Measurements from ENCODE around the gene MTOR. TPM values are rescaled to one million over a fixed set of nuclear protein-coding genes. Genes with fewer than 3 reads are reported as not detected.

The MTOR gene
- total RNA-seq, 2 experiments from 2014 or later: 55.9 to 57.5 TPM

- CTCF ChIA-PET: interaction anchor here (0.9 kb wide), 1 partner anchor 177 kb away, joined by 3 read pairs; no protein-coding TSS in a partner anchor
- DNase-seq: no peak
- H3K36me3 Mint-ChIP-seq (ENCODE audit: low read depth): peaks cover 57% of the 10 kb centered on the region
Observed at GRCh38 chr1:11214698-11215380, 47.5 kb downstream of the MTOR start.

GRCh38 chr1:11211925-11212587, 50.3 kb downstream of the MTOR start:
- Mint-ChIP-seq H3K27ac (no peak overlapping the region), H3K9me3 (ENCODE audit: insufficient read depth) (no peaks in the 10 kb centered on the region), H3K4me1 (ENCODE audit: low read depth) (no peaks in the 10 kb centered on the region), H3K4me3 (no peak overlapping the region), H3K36me3 (ENCODE audit: low read depth) (peaks cover 53% of the 10 kb centered on the region), H3K27me3 (ENCODE audit: low read depth) (no peaks in the 10 kb centered on the region)
- POLR2A ChIA-PET: no interaction called here
- ATAC-seq (no peak), DNase-seq (no peak)
- CTCF ChIA-PET: interaction anchor here (0.9 to 2.4 kb wide), 2 partner anchors 29 to 174 kb away, joined by 3 to 14 read pairs; no protein-coding TSS in a partner anchor

More at GRCh38 chr1:11214698-11215380, 47.5 kb downstream of the MTOR start:
- no peak for ATAC-seq
- Mint-ChIP-seq H3K9me3 (ENCODE audit: insufficient read depth) (no peaks in the 10 kb centered on the region), H3K4me3 (no peak overlapping the region), H3K4me1 (ENCODE audit: low read depth) (no peaks in the 10 kb centered on the region), H3K27me3 (ENCODE audit: low read depth) (no peaks in the 10 kb centered on the region), H3K27ac (no peak overlapping the region)
- POLR2A ChIA-PET: interaction anchor here (1.2 kb wide), 1 partner anchor 9 kb away, joined by 4 read pairs; no protein-coding TSS in a partner anchor

DNA sequence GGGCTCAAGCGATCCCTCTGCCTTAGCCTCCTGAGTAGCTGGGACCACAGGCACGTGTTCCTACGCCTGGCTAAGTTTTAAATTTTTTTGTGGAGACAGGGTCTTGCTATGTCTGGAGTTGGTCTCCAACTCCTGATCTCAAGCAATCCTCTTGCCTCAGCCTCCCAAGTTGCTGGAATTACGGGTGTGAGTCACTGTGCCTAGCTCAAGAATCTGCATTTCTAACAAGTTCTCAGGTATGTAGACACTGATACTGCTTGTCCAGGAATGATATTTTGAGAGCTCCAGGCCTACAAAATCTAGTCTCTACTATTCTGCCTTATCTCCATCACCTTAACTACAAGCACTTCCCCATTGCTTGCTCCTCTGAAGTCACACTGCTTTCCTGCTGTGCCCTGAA, 50.9 kb downstream of the MTOR start:
- Mint-ChIP-seq H3K4me1 (ENCODE audit: low read depth) (no peaks in the 10 kb centered on the region), H3K9me3 (ENCODE audit: insufficient read depth) (no peaks in the 10 kb centered on the region), H3K36me3 (ENCODE audit: low read depth) (peaks cover 50% of the 10 kb centered on the region), H3K27me3 (ENCODE audit: low read depth) (no peaks in the 10 kb centered on the region), H3K27ac (no peak overlapping the region), H3K4me3 (no peak overlapping the region)
- ChIA-PET POLR2A (no interaction called here), CTCF (interaction anchor here (0.9 to 2.4 kb wide), 2 partner anchors 28 to 174 kb away, joined by 3 to 14 read pairs; no protein-coding TSS in a partner anchor)
- no peak for ATAC-seq
- no peak for DNase-seq

DNA sequence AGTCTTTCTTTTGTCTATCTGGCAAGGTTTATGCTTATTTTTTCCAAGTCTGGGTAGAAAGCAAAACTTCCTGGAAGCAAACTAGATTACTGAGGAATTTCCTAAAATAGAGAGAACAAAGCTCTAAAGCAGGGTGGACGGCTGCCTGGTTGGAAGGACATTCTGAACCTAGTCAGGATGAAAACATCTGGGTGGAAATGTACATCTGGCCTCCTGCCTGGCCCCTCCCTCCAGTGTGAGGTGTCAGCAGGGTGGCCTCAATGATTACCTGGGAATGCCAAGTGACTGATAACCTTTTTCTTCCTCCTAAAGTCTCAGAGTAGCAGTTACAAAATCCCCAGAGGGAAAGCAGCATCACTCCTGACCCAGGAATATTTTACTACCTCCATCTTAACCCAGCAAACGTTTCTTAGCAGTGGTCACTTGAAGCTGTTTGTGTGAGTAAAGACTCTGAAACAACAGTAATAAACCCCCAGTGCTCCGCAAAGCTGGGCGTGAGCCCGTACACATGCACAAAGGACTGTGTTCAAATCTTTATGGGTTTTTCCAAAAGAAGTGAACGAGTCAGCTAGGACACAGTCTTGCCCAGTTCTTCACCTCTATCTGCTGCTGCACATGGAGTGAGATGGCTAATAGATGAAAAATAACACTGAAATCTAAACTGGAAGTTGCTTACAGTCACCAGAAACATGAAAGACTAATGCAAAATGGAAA, 54.3 kb downstream of the MTOR start:
- no peak overlapping the region for H3K27ac Mint-ChIP-seq
- ChIA-PET POLR2A (no interaction called here), CTCF (interaction anchor here (0.9 to 3.0 kb wide), 2 partner anchors 22 to 170 kb away, joined by 3 to 10 read pairs; no protein-coding TSS in a partner anchor)
- DNase-seq: no peak
- no peak overlapping the region for H3K4me3 Mint-ChIP-seq
- H3K9me3 Mint-ChIP-seq (ENCODE audit: insufficient read depth): no peaks in the 10 kb centered on the region
- no peak for ATAC-seq
- peaks cover 43% of the 10 kb centered on the region for H3K36me3 Mint-ChIP-seq (ENCODE audit: low read depth)
- no peaks in the 10 kb centered on the region for H3K27me3 Mint-ChIP-seq (ENCODE audit: low read depth)
- no peaks in the 10 kb centered on the region for H3K4me1 Mint-ChIP-seq (ENCODE audit: low read depth)

GRCh38 chr1:11204396-11205190, 57.8 kb downstream of the MTOR start:
- ChIA-PET POLR2A (no interaction called here), CTCF (interaction anchor here (1.0 kb wide), 1 partner anchor 167 kb away, joined by 3 read pairs; no protein-coding TSS in a partner anchor)
- Mint-ChIP-seq H3K27me3 (ENCODE audit: low read depth) (no peaks in the 10 kb centered on the region), H3K9me3 (ENCODE audit: insufficient read depth) (no peaks in the 10 kb centered on the region), H3K36me3 (ENCODE audit: low read depth) (peaks cover 34% of the 10 kb centered on the region), H3K4me3 (no peak overlapping the region), H3K4me1 (ENCODE audit: low read depth) (no peaks in the 10 kb centered on the region), H3K27ac (no peak overlapping the region)
- no peak for ATAC-seq
- no peak for DNase-seq

GRCh38 chr1:11198851-11199594, 63.3 kb downstream of the MTOR start:
- Mint-ChIP-seq H3K36me3 (ENCODE audit: low read depth) (peaks cover 50% of the 10 kb centered on the region), H3K27ac (no peak overlapping the region), H3K27me3 (ENCODE audit: low read depth) (no peaks in the 10 kb centered on the region), H3K4me1 (ENCODE audit: low read depth) (no peaks in the 10 kb centered on the region), H3K4me3 (no peak overlapping the region), H3K9me3 (ENCODE audit: insufficient read depth) (no peaks in the 10 kb centered on the region)
- POLR2A ChIA-PET: no interaction called here
- DNase-seq (no peak), ATAC-seq (no peak)
- CTCF ChIA-PET: interaction anchor here (1.0 to 1.5 kb wide), 2 partner anchors 64 to 185 kb away, joined by 3 read pairs; partner anchors contain the start of gene MTOR

DNA sequence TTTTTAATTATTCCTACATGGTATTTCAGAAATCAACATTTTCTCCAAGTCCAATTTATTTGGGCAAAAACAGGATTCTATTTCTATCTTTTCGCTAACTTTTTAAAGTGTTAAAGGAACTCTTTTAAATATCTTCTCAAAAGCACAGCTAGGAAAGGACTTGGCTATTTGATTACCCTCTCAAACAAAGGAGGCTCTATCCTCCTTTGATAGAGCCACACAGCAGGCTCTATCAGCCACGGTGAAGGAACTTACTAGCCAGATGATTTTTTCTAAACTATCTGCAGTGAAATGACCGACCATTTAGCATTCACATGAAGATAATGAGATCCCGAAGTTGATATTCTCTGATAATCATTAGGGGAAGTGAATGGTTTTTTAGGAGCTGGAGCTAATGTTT, 64.1 kb downstream of the MTOR start:
- Mint-ChIP-seq H3K9me3 (ENCODE audit: insufficient read depth) (no peaks in the 10 kb centered on the region), H3K4me3 (no peak overlapping the region), H3K4me1 (ENCODE audit: low read depth) (no peaks in the 10 kb centered on the region), H3K27ac (no peak overlapping the region), H3K36me3 (ENCODE audit: low read depth) (peaks cover 45% of the 10 kb centered on the region), H3K27me3 (ENCODE audit: low read depth) (no peaks in the 10 kb centered on the region)
- DNase-seq (no peak), ATAC-seq (no peak)
- POLR2A ChIA-PET: no interaction called here
- CTCF ChIA-PET: interaction anchor here (1.0 to 1.5 kb wide), 3 partner anchors 64 to 186 kb away, joined by 3 read pairs; partner anchors contain the start of gene MTOR

- H3K4me1 Mint-ChIP-seq (ENCODE audit: low read depth): no peaks in the 10 kb centered on the region
- no peak for ATAC-seq
- ChIA-PET POLR2A (no interaction called here), CTCF (interaction anchor here (1.0 to 1.5 kb wide), 3 partner anchors 89 to 187 kb away, joined by 3 read pairs; no protein-coding TSS in a partner anchor)
- no peak overlapping the region for H3K27ac Mint-ChIP-seq
- no peaks in the 10 kb centered on the region for H3K9me3 Mint-ChIP-seq (ENCODE audit: insufficient read depth)
- H3K27me3 Mint-ChIP-seq (ENCODE audit: low read depth): no peaks in the 10 kb centered on the region
- H3K4me3 Mint-ChIP-seq: no peak overlapping the region
- no peak for DNase-seq
- H3K36me3 Mint-ChIP-seq (ENCODE audit: low read depth): peaks cover 47% of the 10 kb centered on the region
Observed at GRCh38 chr1:11197359-11197758, 65.0 kb downstream of the MTOR start.

DNA sequence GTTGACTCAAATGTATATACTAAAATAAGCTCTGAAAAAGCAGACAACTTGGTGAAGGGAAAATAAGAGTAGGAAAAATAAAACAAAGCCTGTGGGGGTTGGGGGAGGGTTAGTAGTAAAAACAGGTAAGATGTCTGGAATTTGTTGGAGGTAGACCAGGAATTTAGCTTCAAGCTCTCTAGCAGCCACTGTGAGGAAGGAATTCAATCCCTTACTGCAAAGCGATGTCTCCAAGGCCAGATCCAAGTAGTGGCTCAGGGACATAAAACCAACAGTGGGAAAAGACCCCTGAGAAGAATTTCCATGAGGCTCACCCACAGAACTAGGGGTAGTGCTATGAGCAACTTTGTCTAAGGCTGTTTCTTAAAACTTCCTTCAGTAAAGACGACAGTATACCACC, 65.4 kb downstream of the MTOR start:
- H3K4me1 Mint-ChIP-seq (ENCODE audit: low read depth): no peaks in the 10 kb centered on the region
- H3K27ac Mint-ChIP-seq: no peak overlapping the region
- POLR2A ChIA-PET: no interaction called here
- DNase-seq (no peak), ATAC-seq (no peak)
- no peak overlapping the region for H3K4me3 Mint-ChIP-seq
- CTCF ChIA-PET: interaction anchor here (1.0 kb wide), 1 partner anchor 159 kb away, joined by 3 read pairs; no protein-coding TSS in a partner anchor
- H3K27me3 Mint-ChIP-seq (ENCODE audit: low read depth): no peaks in the 10 kb centered on the region
- peaks cover 47% of the 10 kb centered on the region for H3K36me3 Mint-ChIP-seq (ENCODE audit: low read depth)
- no peaks in the 10 kb centered on the region for H3K9me3 Mint-ChIP-seq (ENCODE audit: insufficient read depth)

DNA sequence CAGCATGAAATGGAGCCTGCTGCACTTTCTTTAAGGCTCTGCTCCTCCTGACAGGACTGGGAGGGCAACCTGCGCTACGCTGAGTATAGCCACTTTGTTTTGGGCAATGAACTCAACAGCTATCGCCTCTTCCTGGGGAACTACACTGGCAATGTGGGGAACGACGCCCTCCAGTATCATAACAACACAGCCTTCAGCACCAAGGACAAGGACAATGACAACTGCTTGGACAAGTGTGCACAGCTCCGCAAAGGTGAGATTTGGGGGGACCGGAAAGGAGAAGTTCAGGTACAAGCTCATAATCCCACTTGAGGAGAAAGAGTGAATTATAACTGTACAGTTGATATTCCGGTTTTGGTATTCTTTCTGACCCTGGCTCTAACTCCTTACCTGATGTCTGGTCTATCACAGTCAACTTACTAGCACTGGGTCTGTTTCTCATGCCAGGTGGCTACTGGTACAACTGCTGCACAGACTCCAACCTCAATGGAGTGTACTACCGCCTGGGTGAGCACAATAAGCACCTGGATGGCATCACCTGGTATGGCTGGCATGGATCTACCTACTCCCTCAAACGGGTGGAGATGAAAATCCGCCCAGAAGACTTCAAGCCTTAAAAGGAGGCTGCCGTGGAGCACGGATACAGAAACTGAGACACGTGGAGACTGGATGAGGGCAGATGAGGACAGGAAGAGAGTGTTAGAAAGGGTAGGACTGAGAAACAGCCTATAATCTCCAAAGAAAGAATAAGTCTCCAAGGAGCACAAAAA, 67.8 kb downstream of the MTOR start:
- H3K4me1 Mint-ChIP-seq (ENCODE audit: low read depth): no peaks in the 10 kb centered on the region
- peaks cover 42% of the 10 kb centered on the region for H3K36me3 Mint-ChIP-seq (ENCODE audit: low read depth)
- CTCF ChIA-PET: interaction anchor here (2.3 kb wide), 1 partner anchor 157 kb away, joined by 7 read pairs; no protein-coding TSS in a partner anchor
- no peak for ATAC-seq
- POLR2A ChIA-PET: no interaction called here
- H3K4me3 Mint-ChIP-seq: no peak overlapping the region
- no peaks in the 10 kb centered on the region for H3K9me3 Mint-ChIP-seq (ENCODE audit: insufficient read depth)
- H3K27me3 Mint-ChIP-seq (ENCODE audit: low read depth): no peaks in the 10 kb centered on the region
- no peak overlapping the region for H3K27ac Mint-ChIP-seq
- DNase-seq: no peak

All from activated CD8-positive, alpha-beta T cell treated with anti-CD3 and anti-CD28 coated beads, Interleukin-2, amount 10 ng/mL, durations not matched to agents 7 days and 5 days (primary cell).